GM19099 (cell line): Measurements from ENCODE around the gene FHOD1.

Source experiments
- POLR2A ChIP-seq: IDR thresholded peaks from 3 replicates; pipeline ENCODE4 v1.6.1; 2011; ENCODE audit warnings: low read depth; ENCODE audit not compliant: insufficient read length; ENCODE audit errors: extremely low read depth

FHOD1 gene

GRCh38 chr16:67246756-67247191 is 507 bp downstream of the FHOD1 start:
- TF ChIP-seq POLR2A = no peak

- TF ChIP-seq POLR2A = peak; percentile 55
These were observed 1.1 kb downstream of the FHOD1 start for GRCh38 chr16:67246081-67246755.

- no peak for TF ChIP-seq POLR2A
These were observed 1.6 kb downstream of the FHOD1 start for GRCh38 chr16:67245674-67246080.

GRCh38 chr16:67245186-67245585 is 2.1 kb downstream of the FHOD1 start:
- no peak for TF ChIP-seq POLR2A

GRCh38 chr16:67244387-67245185 is 2.7 kb downstream of the FHOD1 start:
- TF ChIP-seq POLR2A = peak; percentile 74

- TF ChIP-seq POLR2A = no peak
These were observed 3.8 kb downstream of the FHOD1 start for GRCh38 chr16:67243481-67243880.

- TF ChIP-seq POLR2A = no peak
These were observed 5.0 kb downstream of the FHOD1 start for GRCh38 chr16:67242138-67242730.

GRCh38 chr16:67241008-67241900 is 6.0 kb downstream of the FHOD1 start:
- no peak for TF ChIP-seq POLR2A

GRCh38 chr16:67240506-67240905 is 6.8 kb downstream of the FHOD1 start:
- no peak for TF ChIP-seq POLR2A

GRCh38 chr16:67238806-67239470 is 8.3 kb downstream of the FHOD1 start:
- TF ChIP-seq POLR2A = no peak

- no peak for TF ChIP-seq POLR2A
These were observed 9.1 kb downstream of the FHOD1 start for GRCh38 chr16:67238278-67238575.

- no peak for TF ChIP-seq POLR2A
These were observed 9.6 kb downstream of the FHOD1 start for GRCh38 chr16:67237396-67238277.

- TF ChIP-seq POLR2A = no peak
These were observed 10.5 kb downstream of the FHOD1 start for GRCh38 chr16:67236563-67237395.
